Measurements from ENCODE around the gene CPA3.

The CPA3 gene, protein sequence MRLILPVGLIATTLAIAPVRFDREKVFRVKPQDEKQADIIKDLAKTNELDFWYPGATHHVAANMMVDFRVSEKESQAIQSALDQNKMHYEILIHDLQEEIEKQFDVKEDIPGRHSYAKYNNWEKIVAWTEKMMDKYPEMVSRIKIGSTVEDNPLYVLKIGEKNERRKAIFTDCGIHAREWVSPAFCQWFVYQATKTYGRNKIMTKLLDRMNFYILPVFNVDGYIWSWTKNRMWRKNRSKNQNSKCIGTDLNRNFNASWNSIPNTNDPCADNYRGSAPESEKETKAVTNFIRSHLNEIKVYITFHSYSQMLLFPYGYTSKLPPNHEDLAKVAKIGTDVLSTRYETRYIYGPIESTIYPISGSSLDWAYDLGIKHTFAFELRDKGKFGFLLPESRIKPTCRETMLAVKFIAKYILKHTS

DNA sequence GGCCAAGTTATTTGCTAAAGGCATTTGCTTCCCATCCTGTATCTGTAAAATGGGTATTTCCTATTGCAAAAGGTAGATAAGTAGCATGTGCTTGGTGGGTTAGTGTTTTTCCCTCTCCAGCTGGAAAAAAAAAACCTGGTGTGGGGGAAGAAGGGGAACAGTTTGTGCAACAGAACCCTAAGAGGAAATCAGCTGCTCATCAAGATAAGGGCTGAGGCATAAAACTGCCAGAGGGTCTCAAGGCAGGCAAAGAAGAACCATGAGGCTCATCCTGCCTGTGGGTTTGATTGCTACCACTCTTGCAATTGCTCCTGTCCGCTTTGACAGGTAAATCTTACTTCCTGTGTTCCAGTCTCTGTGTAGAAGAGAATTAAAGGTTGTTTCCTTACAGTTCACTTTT is at the start of gene CPA3:
TSS of gene CPA3 (plus strand) at position 248 of the 400 bp plus-strand sequence. CDS start at position 260, 12 bp downstream.
- DNase-seq = no peak

DNA sequence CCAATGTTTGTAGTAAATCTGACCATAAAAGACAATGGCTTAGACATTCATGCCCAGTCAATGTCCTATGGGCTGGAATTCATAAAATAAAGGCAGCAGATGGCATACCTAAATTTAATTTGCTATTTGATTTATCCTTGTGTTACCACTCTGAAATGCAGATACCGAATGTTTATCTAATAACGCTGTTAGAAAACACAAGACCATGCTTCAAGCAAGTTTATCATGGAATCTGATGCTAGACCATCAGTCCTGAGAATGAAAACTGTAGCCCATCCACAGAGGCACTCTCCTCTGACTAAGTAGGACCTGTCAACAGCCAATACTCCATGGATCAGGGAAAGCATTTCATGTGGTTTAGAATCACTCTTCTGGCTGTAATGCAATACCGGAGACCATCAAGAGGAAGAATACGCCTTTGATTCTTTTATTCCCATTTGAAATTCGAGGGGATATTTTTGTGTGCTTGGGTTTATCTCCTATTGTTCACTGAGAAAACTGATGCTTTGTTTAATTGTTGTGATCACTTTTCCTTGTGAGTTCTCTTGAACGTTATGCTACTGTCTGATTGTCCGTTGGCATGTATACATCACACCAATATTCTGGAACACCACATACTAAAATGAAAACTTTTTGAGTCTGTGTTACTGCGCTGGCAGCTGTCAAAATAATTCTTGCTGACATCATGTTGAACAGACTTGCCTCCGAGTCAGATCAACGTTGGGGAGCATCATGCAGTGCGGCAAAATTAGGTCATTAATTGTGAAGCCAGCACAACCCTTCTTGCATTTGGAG is 49.6 kb upstream of the CPA3 start:
- DNase-seq = no peak

DNA sequence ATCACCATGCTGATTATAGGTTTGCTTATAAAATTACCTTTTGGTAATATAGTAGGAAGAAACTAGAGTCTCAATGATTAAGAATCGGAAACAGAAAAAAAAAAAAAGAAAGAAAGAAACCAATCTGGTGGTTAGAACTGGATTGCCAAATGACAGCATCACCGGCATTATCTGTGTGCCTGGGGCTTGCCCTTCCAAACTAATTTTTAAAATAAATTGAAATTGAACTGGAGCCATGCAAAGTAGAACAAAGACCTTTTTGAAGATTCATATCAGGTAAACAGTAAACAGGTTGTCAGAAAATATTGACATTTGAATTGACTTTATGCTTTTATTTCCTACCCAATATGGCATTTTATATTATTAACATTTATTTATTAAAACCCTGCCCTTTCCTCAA is 48.7 kb upstream of the CPA3 start:
- no peak for DNase-seq

DNA sequence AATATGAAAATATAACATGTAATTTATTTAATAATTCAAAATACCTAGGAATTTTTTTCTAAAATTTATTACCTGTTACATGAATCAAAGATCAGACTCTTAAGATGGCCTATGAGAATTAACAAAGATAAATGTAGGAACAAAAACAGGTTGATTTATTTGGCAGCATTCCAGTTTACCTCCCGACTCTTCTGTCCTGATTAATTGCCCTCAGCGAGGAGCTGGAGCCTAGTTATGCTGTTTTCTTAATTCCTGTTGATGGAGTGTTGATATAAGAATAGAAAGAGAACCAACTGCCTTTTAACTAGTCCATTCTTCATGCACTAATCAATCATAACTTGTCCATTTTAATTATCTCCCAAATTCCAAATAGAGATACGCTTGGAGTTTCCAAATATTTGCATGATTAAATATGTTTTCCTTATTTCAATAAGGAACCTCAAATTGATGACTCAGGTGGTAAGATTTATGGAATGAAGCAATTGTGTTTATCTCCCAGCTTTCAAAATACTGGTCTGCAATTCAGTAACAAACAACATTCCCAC is 48.0 kb upstream of the CPA3 start:
- no peak for DNase-seq

GRCh38 chr3:148820361-148821245 is 44.5 kb upstream of the CPA3 start:
- DNase-seq = no peak

GRCh38 chr3:148823026-148823425 is 42.1 kb upstream of the CPA3 start:
- DNase-seq = no peak

DNA sequence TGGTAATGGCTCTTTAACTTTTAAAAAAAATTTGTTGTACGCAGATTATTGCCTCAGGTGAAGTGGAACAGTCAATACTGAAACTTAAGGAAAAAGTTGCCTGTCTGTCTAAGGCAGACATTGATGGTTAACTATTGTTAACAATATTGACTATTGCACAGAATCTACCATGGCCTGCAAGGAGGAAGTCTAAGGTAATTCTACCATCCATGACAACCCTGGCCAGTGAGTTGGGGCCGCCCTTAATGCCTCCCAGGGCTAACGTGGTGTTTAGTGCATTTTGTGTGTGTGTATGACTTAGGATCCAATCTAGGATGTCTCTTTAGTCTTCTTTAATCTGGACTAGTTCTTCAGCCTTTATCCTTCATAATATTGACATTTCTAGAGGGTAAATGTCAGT is 39.6 kb upstream of the CPA3 start:
- DNase-seq = no peak

GRCh38 chr3:148827585-148827984 is 37.5 kb upstream of the CPA3 start, which contains the start of gene CPB1:
TSS of gene CPB1 (plus strand) at chr3:148827811. CDS start at chr3:148827824, 13 bp downstream.
- no peak for DNase-seq

DNA sequence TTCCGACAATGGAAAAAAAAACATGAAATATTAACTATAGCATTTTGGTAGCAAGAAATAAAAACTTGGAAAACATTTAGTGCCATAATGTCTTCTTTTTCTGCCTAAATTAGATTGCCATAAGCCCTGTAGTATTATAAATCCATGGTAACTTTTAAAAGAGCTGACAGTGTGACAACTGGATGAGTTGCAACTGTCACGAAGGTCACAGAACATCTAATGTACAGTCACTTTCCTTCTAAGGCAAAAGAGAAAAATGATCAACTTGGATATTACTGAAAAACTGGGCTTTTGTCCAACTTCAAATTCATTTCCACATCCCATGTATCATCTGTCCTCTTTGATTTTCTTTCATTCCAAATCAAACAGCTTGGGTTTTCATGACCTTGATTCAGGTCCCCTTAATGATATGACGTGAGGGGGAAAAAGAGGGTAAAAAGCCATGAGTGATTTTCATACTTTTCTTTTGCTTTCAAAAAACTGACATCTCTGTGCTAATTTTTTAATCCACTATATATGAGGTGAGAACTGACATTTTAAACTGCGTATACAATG is 36.9 kb upstream of the CPA3 start:
- no peak for DNase-seq

- DNase-seq = no peak
Measured at GRCh38 chr3:148829926-148830325, 35.2 kb upstream of the CPA3 start.

- DNase-seq = no peak
Measured at GRCh38 chr3:148833223-148833622, 31.9 kb upstream of the CPA3 start.

- DNase-seq = no peak
Measured at GRCh38 chr3:148839805-148840204, 25.3 kb upstream of the CPA3 start.

DNA sequence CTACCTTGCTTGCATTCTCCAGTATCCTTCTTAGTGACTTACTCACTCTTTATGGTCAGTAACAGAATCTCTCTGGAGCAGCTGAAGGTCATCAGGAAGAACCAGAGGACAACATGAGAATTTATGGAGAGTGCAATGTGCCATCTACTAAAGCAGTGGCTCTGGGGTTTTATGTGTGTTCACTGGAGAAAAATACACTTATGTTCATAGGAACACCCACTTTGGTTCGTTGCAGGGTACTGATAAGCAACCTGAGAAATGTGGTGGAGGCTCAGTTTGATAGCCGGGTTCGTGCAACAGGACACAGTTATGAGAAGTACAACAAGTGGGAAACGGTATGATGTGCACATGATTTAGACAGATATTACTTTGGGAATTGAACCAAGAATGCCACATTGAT is 24.6 kb upstream of the CPA3 start:
- DNase-seq = no peak

DNA sequence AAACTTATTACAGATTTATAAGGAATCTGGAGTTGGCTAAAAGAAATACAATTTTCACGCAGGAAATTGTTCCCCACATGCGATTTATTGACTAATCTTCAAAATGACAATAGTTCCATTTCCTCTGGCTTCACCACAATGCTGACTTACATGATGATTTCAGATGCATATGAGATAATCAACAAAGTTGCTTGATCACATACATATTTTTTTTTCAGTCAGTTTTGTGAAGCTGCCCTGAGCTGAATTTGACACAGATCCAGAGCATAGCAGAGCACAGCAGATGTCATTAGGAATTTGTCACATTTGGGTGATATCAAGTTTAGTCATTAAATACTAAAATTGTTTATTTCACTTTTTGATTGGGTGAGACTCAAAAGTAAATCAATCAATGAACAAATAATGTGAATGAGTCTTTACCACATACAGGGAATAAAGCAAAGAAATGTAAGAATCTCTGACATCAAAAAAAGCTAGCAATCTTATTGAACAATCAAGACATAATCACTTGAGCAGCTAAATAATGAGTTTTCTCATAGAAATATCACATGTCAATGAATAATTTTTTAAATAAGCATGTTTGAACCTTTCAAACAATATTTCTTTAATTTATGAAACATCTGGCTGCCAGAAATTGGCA is 19.2 kb upstream of the CPA3 start:
- no peak for DNase-seq

- no peak for DNase-seq
Measured at GRCh38 chr3:148847351-148847750, 17.7 kb upstream of the CPA3 start.

- DNase-seq = no peak
Measured at GRCh38 chr3:148848410-148848809, 16.7 kb upstream of the CPA3 start.

DNA sequence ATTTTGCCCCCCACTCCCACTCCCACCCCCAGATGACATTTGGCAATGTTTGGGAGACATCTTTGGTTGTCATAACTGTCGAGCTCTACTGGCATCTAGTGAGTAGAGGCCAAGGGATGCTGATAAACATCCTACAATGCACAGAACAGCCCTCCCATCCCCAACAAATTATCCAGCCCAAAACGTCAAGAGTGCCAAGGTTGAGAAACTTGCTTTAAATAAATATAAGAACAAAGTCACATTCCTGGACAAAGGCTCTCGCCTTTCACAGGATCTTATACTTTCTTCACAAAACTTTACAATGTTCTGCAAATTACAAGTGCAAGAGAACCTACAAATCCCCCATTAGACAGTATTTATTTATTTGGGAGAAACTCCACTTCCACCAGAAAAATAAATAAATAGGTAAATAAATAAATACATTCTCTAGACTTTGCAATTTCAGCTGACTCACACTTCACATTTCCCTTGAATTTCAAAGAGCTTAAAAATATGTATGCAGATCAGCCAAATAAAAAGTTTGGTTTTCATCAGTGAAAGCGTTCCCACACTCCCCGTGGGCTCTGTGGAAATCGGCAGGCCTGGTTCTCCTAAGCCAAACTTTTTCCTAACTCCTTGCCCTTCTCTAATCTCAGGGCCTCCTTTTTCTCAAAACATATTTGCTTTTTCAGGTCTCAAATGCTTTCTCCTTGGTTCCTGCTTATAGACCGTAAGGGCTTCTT is 12.7 kb upstream of the CPA3 start:
- DNase-seq = no peak

DNA sequence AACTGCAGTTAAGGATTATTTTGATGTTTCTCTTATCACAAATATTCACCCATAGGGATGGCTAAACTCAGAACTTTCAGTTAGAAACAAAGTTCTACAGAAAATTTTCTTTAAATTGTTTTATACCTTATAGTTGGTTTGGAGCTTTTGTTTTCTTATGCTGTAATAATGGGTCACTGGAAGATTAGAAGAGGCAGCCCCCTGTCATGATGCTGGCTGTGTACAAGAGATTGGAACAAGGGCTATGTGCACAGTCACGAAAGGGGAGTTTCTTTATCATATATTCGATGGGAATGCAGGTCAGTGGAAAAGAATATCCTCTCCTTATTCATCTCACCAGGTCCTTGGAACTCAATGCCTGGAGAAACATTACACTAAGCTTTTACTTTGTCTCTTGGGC is 12.0 kb upstream of the CPA3 start:
- DNase-seq = no peak

DNA sequence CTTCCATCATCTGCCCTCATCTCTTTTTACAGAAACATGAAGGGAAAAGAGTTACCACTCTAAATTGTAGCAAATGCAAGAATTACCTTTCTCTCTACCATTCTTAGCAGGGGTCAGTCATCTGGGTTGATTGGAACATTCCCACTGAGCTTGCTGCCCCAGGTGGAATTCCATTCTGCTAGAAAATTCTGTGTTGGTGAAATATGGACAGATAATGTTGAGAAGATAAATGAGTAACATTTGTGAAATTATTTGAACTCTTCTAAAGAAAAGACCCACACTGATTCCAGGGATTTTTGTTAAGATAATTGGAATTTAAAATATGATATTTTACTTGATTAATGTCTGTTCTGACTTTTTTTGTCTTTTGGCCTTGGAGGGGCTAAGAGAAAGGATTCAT is 11.0 kb upstream of the CPA3 start:
- DNase-seq = no peak

- no peak for DNase-seq
Measured at GRCh38 chr3:148856384-148856783, 8.7 kb upstream of the CPA3 start.

GRCh38 chr3:148857316-148857715 is 7.8 kb upstream of the CPA3 start:
- no peak for DNase-seq

Data from stimulated activated naive CD4-positive, alpha-beta T cell treated with Interleukin-2 at 50 U/mL for 16 hours (primary cell).